ENCODE measurements around the gene MTHFD1L. TPM values are rescaled to one million over a fixed set of nuclear protein-coding genes. Genes with fewer than 3 reads are reported as not detected.
A peak's percentile ranks its signal among the peaks of the same experiment; 100 is the strongest.

Gene MTHFD1L
- total RNA-seq, 1 donor from 2014 or later, result 107 TPM

GRCh38 chr6:151139524-151139923 lies 274.0 kb downstream of the MTHFD1L start:
- no peak overlapping the region for H3K4me3 ChIP-seq (ENCODE audit: insufficient read depth, low read depth, low read length)
- no peak overlapping the region for H3K4me2 ChIP-seq (ENCODE audit: low read length)
- no peaks in the 10 kb centered on the region for H3K9me3 ChIP-seq (ENCODE audit: insufficient read depth, low read depth, low read length)
- peaks cover 2% of the 10 kb centered on the region for H3K36me3 Mint-ChIP-seq (ENCODE audit: low read depth, unreplicated experiment)
- no peak overlapping the region for H3K4me3 Mint-ChIP-seq (ENCODE audit: unreplicated experiment)
- no peaks in the 10 kb centered on the region for H3K9me3 Mint-ChIP-seq (ENCODE audit: unreplicated experiment)
- no peaks in the 10 kb centered on the region for H3K79me2 ChIP-seq (ENCODE audit: insufficient read depth, low read length)
- no peaks in the 10 kb centered on the region for H3K36me3 ChIP-seq (ENCODE audit: insufficient read depth, low read length)
- no peaks in the 10 kb centered on the region for H3K27me3 ChIP-seq (ENCODE audit: insufficient read depth, low read length)
- FAIRE-seq (no peak), DNase-seq (ENCODE audit: low read depth) (no peak)
- no peak overlapping the region for H2AFZ ChIP-seq (ENCODE audit: low read depth, low read length)
- H3K4me1 ChIP-seq (ENCODE audit: insufficient read depth, low read length), result peaks cover 15% of the 10 kb centered on the region
- H3K27ac Mint-ChIP-seq (ENCODE audit: unreplicated experiment), result no peak overlapping the region
- no peaks in the 10 kb centered on the region for H4K20me1 ChIP-seq (ENCODE audit: insufficient read depth, low read length)
- TF ChIP-seq EZH2 (IDR thresholded peaks at IDR 0.05; ENCODE audit: insufficient read depth, low read length), result no peak
- no peak for TF ChIP-seq CTCF (IDR thresholded peaks at IDR 0.05; ENCODE audit: insufficient read depth, low read depth, low read length)
- H3K27me3 Mint-ChIP-seq (ENCODE audit: low read depth, unreplicated experiment), result peaks cover 3% of the 10 kb centered on the region
- H3K9ac ChIP-seq (ENCODE audit: low read length), result no peak overlapping the region
- H3K27ac ChIP-seq (ENCODE audit: low read depth, low read length), result no peak overlapping the region
- H3K4me1 Mint-ChIP-seq (ENCODE audit: low read depth, unreplicated experiment), result peaks cover 7% of the 10 kb centered on the region

- peaks cover under 1% of the 10 kb centered on the region for H3K9me3 Mint-ChIP-seq (ENCODE audit: unreplicated experiment)
- H3K9me3 ChIP-seq (ENCODE audit: insufficient read depth, low read depth, low read length), result no peaks in the 10 kb centered on the region
- H3K4me1 ChIP-seq (ENCODE audit: insufficient read depth, low read length), result peaks cover 15% of the 10 kb centered on the region
- H3K4me3 ChIP-seq (ENCODE audit: insufficient read depth, low read depth, low read length), result no peak overlapping the region
- no peak overlapping the region for H3K9ac ChIP-seq (ENCODE audit: low read length)
- H2AFZ ChIP-seq (ENCODE audit: low read depth, low read length), result no peak overlapping the region
- H3K4me3 Mint-ChIP-seq (ENCODE audit: unreplicated experiment), result no peak overlapping the region
- no peaks in the 10 kb centered on the region for H3K27me3 ChIP-seq (ENCODE audit: insufficient read depth, low read length)
- H3K27me3 Mint-ChIP-seq (ENCODE audit: low read depth, unreplicated experiment), result peaks cover 6% of the 10 kb centered on the region
- no peak overlapping the region for H3K27ac ChIP-seq (ENCODE audit: low read depth, low read length)
- H3K36me3 Mint-ChIP-seq (ENCODE audit: low read depth, unreplicated experiment), result no peaks in the 10 kb centered on the region
- H3K27ac Mint-ChIP-seq (ENCODE audit: unreplicated experiment), result no peak overlapping the region
- TF ChIP-seq CTCF (IDR thresholded peaks at IDR 0.05; ENCODE audit: insufficient read depth, low read depth, low read length) (no peak), EZH2 (IDR thresholded peaks at IDR 0.05; ENCODE audit: insufficient read depth, low read length) (no peak)
- peaks cover 7% of the 10 kb centered on the region for H3K4me1 Mint-ChIP-seq (ENCODE audit: low read depth, unreplicated experiment)
- FAIRE-seq (no peak), DNase-seq (ENCODE audit: low read depth) (no peak)
- H3K4me2 ChIP-seq (ENCODE audit: low read length), result no peak overlapping the region
- no peaks in the 10 kb centered on the region for H3K36me3 ChIP-seq (ENCODE audit: insufficient read depth, low read length)
- H3K79me2 ChIP-seq (ENCODE audit: insufficient read depth, low read length), result no peaks in the 10 kb centered on the region
- H4K20me1 ChIP-seq (ENCODE audit: insufficient read depth, low read length), result no peaks in the 10 kb centered on the region
These were observed 275.3 kb downstream of the MTHFD1L start for GRCh38 chr6:151140767-151141166.

- no peaks in the 10 kb centered on the region for H3K36me3 ChIP-seq (ENCODE audit: insufficient read depth, low read length)
- no peak overlapping the region for H3K27ac Mint-ChIP-seq (ENCODE audit: unreplicated experiment)
These were observed 276.2 kb downstream of the MTHFD1L start for GRCh38 chr6:151141685-151142084.

More at GRCh38 chr6:151141685-151142084, 276.2 kb downstream of the MTHFD1L start:
- Histone ChIP-seq H3K27me3 (ENCODE audit: insufficient read depth, low read length) (no peaks in the 10 kb centered on the region), H3K4me1 (ENCODE audit: insufficient read depth, low read length) (peaks cover 8% of the 10 kb centered on the region), H3K4me3 (ENCODE audit: insufficient read depth, low read depth, low read length) (no peak overlapping the region), H4K20me1 (ENCODE audit: insufficient read depth, low read length) (no peaks in the 10 kb centered on the region), H3K27ac (ENCODE audit: low read depth, low read length) (no peak overlapping the region), H2AFZ (ENCODE audit: low read depth, low read length) (peak overlapping the region; percentile 41), H3K79me2 (ENCODE audit: insufficient read depth, low read length) (no peaks in the 10 kb centered on the region), H3K9ac (ENCODE audit: low read length) (no peak overlapping the region), H3K4me2 (ENCODE audit: low read length) (peak overlapping the region; percentile 65), H3K9me3 (ENCODE audit: insufficient read depth, low read depth, low read length) (no peaks in the 10 kb centered on the region)
- no peak overlapping the region for H3K4me3 Mint-ChIP-seq (ENCODE audit: unreplicated experiment)
- H3K27me3 Mint-ChIP-seq (ENCODE audit: low read depth, unreplicated experiment), result peaks cover 6% of the 10 kb centered on the region
- no peaks in the 10 kb centered on the region for H3K36me3 Mint-ChIP-seq (ENCODE audit: low read depth, unreplicated experiment)
- no peak for TF ChIP-seq CTCF (IDR thresholded peaks at IDR 0.05; ENCODE audit: insufficient read depth, low read depth, low read length)
- TF ChIP-seq EZH2 (IDR thresholded peaks at IDR 0.05; ENCODE audit: insufficient read depth, low read length), result no peak
- peaks cover 7% of the 10 kb centered on the region for H3K4me1 Mint-ChIP-seq (ENCODE audit: low read depth, unreplicated experiment)
- DNase-seq (ENCODE audit: low read depth), result peak; percentile 51
- no peak for FAIRE-seq
- peaks cover 2% of the 10 kb centered on the region for H3K9me3 Mint-ChIP-seq (ENCODE audit: unreplicated experiment)

All from astrocyte (in vitro differentiated cells and primary cell).